Gastroesophageal sphincter (tissue), 3 donors: ENCODE results near the gene PKD2L2.

Experiments
- CTCF ChIP-seq, 4 experiments: fragments of 200-600 bp in 2 of 4; fragments of 450-650 bp in 2 of 4; sonication (generic) in 1 of 4; IDR thresholded peaks; one replicate each; pipeline ENCODE4 v1.5.1; 2017 to 2019; ENCODE audit warnings: antibody characterized with exemption in 4 of 4, mild to moderate bottlenecking in 2 of 4, moderate library complexity in 2 of 4
- EP300 ChIP-seq: sonication (generic); formaldehyde crosslinking; IDR thresholded peaks from one replicate; pipeline ENCODE4 v1.6.1; 2017; ENCODE audit warnings: antibody characterized with exemption, mild to moderate bottlenecking
- POLR2A ChIP-seq, 2 donors: fragments of 450-650 bp; IDR thresholded peaks; one replicate each; pipeline ENCODE4 v1.6.1; 2017; ENCODE audit warnings: antibody characterized with exemption in 2 of 2, mild to moderate bottlenecking in 2 of 2, moderate library complexity in 1 of 2

GRCh38 chr5:137842296-137842695 lies 47.0 kb upstream of the PKD2L2 start:
- TF ChIP-seq CTCF (IDR thresholded peaks at IDR 0.05) (no peak), EP300 (no peak), POLR2A (IDR thresholded peaks at IDR 0.05) (no peak)
